Measurements from ENCODE around the gene TCHP.
"Not testable (repeated sequence)": the region's sequence is repeated elsewhere in the genome, so short reads cannot be mapped to it uniquely, and the experiment has no call there.

TCHP gene

DNA sequence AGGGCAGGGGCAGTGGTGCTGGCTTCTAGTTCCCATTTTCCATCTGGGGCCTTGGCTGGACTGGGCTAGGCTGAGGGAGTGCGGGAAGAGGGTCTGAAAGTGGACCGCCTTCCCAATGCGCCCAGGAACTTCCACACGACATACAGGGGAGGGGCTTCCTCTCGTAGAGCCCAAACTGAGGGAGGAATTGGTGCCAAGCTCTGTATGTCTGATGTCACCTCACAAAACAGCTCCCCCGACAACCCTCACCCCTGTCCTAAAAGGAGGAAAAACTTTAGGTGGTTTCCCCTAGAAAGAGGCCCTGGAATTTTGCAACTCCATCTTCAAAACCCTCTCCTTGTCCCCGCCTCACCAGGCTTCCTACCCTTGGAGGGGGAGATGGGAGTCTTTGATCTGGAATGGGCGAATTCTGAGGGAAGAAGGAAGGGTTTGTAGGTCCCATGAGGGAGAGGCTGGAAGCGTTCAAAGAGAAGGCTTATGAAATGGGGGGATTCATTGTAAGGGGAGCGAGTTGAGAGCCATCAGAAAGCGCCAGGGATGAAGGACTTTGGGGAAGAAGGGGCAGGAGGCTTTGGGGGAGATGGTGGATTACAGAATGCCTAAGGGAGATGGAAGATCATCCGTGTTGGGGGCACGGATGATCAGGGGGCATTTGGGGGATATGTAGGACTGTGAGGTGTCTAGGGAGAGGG lies 20.6 kb upstream of the TCHP start:
- peak in 1 of 2 donors; percentile 28 for DNase-seq

DNA sequence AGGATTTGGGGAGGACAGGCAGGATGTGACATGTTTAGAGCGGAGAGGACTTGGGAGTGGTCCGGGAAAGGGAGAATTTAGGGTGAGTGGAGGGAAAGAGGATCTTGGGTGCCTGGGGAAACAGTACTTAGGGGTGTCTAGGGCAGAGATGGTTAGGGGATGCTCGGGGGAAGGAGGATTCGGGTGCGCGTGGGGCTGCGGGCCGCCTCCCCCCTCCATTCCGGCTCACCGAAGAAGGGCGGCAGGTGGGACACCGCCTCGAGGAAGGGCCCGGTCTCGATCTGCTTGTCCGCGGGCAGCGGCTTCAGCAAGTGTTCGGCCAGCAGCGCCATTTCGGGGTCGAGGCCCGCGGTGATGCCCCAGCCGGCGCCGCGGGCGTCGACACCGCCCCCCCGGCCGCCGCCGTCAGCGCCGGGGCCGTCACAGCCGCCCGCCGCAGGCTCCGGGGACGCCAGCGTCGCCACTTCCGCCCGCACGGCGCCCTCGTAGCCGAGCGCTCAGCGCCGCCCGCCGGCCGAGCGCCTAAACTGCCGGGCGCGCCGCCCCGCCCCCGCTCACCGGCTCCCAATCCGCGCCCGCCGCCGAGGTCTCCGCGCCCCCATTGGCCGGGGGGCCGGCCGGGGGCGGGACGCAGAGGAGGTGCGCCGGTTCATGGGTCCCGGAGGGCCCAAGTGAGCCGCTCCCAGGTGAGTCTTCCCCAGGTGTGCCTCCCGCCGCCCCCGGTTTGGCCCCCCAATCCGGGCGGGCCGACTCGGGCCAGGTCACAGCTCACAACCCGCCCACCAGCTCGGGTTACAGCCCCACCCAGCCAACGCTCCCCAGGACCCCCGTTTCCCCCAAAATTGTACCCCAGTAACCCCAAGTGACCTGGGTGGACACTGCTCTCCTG lies 19.8 kb upstream of the TCHP start, which contains the start of gene GLTP:
Gene GLTP, minus strand, starts transcription at position 499 of the 889 bp plus-strand sequence. Its CDS starts 167 bp downstream, at position 332.
- DNase-seq, result peak; percentile 88 to 94

DNA sequence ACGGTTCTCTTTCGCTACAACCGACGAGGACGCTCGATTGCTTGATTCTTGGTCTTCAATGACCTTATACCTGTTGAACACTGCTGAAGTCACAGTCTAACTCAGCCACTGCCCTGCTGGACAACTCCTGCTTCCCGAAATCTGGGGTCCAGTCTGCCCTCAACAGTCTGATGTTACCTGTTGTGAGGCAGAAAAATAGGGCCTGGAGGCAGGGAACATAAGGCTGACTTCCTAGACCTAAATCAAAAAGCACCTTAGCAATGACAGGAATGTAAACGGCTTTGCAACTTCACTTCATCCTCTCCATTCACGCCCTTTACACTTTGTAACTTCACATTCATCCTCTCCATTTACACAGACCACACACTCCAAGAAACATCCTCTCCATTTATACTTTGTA lies 19.1 kb upstream of the TCHP start:
- DNase-seq, result no peak

DNA sequence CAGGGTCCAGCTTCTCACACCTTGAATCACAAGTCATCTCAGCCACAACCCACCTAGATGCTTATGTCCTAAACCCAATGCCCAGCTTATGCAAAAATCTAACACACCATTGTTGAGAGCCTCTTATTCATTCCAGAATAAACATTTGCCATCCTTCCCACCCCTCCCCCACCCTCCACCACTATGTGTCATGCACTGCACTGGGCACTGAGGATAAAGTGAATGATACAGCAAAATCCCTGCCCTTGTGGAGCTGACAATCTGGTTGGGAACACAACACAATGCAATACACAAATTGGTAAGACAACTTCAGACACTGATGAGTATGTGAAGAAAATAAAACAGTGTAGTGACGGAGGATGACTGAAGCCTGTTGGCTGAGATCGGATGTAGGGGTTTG lies 18.3 kb upstream of the TCHP start:
- DNase-seq, result no peak

DNA sequence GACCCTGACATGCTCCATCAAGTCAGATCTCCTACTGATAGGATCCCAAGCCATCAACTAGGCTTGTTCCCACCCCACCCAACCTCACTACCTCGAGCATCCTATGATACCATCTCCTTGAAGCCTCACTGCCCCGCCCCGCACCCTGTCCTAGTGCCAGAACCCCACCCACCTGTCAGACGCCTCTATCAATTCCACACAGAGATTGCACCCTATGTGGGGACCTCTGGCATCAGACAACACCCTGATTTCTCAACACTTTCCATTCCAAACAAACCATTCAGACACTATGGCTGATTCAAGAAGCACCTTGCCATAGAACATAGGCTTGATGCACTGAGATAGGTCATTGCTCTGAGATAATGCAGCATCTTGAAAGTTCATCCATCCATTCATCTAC lies 16.6 kb upstream of the TCHP start:
- DNase-seq, result no peak

DNA sequence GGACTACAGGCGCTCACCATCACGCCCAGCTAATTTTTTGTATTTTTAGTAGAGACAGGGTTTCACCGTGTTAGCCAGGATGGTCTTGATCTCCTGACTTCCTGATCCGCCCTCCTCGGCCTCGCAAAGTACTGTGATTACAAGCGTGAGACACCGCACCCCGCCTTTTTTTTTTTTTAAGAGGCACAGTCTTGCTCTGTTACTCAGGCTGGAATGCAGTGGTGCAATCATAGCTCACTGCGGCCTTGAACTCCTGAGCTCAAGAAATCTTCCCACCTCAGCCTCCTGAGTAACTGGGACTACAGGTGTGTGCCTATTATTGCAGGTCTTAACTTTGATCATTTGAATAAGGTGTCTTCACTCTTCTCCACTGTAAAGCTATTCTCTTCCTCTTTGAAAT lies 14.5 kb upstream of the TCHP start:
- DNase-seq, result no peak

DNA sequence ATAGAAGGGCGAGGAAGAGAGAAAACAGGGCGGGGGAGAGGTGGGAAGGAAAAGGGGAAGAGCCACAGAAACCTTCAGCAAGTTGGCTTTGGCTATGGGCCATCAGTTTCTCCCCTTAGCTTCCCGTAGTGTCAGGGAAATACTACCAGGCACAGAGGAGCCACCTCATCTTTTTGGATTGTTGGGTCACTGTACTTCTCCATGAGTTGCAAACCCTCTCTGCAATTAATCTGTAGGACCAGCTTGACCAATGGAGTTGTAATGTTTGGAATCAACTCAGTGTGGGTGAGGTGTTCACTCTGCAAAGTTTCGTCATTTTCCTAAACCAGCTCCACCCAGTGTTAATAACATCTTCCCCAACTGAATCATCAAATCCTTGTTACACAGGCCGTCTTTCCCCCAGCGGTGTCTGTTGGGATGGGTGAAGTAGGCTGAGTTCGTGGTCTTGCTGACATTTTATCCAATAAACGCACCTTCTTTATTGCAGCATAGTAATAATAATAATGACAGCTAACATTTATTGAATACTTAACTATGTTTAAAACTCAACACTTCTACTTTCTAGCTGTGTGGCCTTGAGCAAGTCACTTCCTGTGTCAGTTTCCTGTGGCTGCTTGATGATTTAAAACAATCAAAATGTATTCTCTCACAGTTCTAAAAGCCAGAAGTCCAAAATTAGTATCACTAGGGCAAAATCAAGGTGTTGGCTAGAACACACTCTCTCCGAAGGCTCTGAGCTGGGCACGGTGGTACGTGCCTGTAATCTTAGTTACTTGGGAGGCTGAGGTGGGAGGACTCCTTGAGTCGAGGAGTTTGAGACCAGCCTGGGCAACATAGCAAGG lies 11.7 kb upstream of the TCHP start:
- DNase-seq, result peak; percentile 36 to 61

DNA sequence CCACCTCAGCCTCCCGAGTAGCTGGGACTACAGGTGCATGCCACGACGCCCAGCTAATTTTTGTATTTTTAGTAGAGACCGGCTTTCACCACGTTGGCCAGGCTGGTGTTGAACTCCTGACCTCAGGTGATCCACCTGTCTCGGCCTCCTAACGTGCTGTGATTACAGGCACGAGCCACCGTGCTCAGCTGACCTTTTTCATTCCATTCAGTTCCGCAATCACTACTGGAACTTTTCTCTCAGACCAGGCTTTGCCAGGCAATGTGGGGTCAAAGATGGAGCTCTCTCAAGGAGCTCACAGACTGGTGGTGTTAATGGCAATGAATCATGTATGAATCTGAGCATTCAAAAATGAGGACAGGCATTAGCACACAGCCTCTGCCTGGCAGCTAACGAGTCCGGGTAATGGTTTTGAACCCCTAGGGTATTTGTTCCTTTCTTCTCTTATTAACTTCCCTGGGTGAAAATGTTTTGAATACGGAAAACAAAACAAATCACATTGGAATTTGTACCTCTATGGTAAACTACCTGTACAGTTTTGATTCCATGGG lies 9.4 kb upstream of the TCHP start:
- DNase-seq, result no peak

DNA sequence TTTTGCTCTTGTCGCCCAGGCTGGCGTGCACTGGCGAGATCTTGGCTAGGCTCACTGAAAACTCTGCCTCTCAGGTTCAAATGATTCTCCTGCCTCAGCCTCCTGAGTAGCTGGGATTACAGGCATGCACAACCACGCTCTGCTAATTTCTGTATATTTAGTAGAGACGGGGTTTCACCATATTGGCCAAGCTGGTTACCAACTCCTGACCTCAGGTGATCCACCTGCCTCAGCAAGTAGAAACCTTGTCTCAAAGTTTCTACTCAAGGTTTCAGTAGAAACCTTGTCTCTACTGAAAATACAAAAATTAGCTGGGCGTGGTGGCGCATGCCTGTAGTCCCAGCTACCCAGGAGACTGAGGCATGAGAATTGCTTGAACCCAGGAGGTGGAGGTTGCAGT lies 8.3 kb upstream of the TCHP start:
- DNase-seq, result not testable (repeated sequence)

DNA sequence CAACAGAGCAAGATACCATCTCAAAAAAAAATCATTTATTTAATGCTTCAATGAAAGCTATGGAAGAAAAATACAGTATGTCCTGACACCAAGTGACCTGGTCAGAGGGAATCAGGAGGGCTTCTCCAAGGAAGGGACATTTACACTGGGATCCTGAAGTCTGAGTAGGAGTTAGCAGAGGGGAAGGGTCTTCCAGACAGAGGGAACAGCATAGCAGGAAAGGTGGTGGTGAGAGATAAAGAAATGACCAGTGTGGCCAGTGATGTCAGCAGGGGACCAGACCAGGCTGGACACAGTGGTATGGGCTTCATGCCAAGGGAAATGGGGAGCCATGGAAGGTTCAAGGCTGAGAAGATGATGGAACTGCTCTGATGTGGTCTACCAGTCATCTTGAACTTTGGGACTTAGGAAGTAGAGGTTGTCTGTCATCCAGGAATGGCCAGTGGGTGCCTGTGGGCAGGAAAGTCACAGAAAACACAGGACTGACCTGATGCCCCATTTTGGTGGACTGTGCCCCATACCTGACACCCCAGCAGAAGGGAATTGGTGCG lies 7.8 kb upstream of the TCHP start:
- DNase-seq, result no peak

DNA sequence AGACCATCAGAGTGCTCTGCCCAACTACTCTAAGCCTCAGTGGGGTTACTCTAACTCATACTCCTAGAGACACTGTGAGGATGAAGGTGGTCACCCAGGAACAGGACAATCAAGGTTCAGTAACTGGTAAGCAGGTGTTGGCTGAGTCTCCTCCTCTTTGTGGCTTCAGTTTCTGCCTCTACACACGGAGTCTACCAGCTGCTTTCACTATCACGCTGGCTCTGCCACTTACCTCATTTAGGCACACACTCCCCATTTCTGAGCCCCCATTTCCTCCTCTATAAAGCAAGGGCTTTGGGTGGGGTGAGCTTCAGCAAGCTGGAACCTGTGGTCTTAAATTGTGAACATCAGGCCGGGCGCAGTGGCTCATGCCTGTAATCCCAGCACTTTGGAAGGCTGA lies 7.3 kb upstream of the TCHP start:
- peak; percentile 18 to 44 for DNase-seq

DNA sequence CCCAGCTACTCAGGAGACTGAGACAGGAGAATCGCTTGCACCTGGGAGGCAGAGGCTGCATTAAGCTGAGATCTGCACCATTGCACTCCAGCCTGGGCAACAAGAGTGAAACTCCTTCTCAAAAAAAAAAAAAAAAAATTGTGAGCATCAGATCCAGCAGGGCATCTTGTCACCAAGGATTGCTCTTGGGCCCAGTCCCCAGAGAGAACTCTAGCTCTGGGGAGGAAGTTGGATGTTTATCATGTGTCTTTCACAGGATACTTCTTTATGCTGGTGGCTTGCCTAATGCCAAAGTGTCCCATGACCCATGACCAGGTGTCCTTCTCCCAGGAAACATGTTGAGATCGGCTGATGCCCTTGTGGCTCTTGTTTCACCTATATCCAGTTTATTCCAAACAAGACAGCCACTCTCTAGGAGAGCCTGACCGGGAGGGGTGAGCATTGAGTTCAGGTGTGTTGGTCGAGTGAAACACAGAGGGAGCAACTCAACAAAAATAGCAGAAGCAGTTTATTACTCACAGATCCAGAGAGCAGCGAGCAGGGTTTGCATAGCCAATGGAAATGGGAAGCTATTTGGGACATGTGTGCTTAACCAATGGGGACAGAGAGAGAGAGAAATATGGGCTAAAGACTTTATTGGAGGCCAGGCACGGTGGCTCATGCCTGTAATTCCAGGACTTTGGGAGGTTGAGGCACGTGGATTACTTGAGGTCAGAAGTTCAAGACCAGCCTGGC lies 6.6 kb upstream of the TCHP start:
- DNase-seq, result no peak

DNA sequence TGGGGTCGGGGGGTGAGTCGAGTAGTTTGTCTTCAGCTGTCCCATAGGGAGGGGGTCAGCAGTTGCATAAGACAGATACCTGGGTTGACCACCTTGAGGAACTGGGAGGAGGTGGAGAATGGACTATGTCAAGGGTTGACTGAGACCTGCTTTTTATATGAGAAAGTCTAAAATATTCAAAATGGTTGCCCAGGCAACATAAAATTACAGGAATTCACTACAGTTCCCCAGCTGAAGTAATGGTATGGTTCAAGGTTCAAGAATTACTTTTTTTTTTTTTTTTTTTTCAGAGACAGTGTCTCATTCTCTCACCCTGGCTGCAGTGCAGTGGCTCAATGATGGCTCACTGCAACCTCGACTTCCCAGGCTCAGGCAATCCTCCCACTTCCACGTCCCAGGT lies 5.1 kb upstream of the TCHP start:
- DNase-seq, result no peak

DNA sequence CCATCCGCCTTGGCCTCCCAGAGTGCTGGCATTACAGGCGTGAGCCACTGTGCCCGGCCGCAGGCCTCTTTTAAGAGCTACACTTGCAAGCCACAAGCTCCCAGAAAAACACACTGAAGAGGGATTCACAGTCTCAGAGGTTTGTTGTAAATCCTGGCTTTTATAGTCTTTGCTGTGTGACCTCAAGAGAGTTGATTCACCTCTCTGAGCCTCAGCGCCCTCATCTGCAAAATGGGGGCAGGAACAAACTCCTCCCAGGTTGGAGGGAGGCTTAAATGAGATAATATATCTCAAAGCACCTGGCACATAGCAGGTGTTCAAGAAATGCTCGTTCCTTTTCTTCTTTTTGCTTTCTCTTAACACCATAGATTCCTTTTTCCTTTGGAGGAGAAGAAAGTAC lies 3.9 kb upstream of the TCHP start:
- DNase-seq, result no peak

DNA sequence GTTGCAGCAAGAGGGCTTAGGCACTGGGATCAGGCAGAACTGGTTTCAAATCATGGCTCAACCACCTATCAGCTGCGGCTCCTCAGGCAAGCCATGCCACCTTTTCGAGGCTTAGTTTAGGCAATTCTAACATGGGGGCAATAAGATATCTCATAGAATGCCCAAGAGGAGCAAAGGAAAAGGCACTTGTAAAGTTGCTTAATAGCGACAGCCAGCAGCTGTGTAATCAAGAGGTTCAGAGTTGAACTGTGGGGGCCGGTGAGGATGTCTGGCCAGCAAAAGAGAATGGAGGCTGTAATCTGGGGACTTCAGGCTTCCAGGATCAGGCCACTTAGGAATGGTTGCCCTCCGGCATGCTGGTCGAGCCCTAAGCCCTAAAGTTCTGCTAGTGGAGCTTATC lies 3.0 kb upstream of the TCHP start:
- DNase-seq, result no peak

DNA sequence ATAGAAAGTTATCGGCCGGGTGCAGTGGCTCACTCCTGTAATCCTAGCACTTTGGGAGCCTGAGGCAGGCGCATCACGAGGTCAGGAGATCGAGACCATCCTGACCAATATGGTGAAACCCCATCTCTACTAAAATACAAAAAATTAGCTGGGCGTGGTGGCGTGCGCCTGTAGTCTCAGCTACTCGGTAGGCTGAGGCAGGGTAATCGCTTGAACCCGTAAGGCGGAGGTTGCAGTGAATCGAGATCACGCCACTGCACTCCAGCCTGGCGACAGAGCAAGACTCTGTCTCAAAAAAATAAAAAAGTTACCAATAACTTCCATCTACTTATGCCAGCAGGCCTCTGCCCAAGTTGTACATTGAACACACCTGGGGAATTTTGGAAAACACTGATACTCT lies 729 bp upstream of the TCHP start:
- DNase-seq, result not testable (repeated sequence)

DNA sequence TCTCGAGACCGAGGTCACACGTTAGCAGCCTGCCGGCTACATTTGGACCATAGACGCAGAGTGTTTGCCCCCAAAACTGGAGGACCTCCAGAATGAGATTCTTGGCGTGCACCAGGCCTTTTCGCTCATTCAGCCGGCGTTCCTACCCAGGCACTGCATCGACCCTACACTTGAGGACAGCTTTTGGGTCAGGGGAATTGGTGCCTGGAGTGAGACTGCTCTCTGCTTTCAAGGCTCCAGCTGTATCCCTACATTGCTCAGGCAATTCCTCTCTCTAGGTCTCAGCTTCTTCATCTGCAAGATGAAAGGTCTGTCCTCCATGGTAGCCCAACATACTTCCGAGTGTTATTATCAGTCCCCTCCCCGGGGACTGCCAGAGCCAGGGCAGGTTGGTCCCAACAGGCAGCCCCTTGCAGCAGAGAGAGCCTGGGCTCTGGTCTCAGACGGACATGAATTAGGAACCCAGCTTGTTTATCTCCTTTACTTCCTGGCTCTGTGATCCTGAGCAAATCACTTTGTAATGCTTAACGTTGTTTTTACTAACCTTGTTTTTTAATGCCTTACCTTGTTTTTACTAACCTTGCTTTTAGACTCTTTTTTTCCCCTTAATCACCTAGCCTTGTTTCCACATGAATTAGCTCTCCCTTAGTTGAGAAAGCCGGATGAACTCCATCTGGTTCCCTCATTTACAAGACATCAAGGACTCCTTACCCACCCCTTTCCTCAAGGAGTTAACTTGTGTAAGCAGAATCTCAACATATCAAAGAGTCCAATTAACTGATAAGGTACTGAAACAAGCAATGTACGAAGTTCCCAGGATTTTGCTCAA lies 892 bp downstream of the TCHP start:
- DNase-seq, result no peak

DNA sequence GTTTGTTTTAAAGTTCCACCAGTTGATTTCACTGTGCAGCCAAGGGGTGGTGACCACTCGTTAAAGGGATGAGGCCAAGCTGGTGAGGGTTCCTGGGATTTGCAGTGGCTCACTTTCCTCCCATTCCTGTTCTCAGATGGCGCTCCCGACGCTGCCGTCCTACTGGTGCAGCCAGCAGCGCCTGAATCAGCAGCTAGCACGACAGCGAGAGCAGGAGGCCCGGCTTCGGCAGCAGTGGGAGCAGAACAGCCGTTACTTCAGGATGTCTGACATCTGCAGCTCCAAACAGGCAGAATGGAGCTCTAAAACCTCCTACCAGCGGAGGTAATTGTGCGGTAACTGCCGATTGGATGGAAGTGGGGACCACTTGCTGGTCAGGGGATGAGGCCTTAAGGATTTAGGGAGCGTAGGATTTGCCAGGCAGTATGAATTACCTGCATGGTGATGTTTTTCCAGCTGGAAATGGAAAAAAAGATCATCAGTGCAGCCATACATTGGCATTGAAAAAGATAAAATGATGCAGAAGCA lies 2.9 kb downstream of the TCHP start:
- DNase-seq, result no peak

DNA sequence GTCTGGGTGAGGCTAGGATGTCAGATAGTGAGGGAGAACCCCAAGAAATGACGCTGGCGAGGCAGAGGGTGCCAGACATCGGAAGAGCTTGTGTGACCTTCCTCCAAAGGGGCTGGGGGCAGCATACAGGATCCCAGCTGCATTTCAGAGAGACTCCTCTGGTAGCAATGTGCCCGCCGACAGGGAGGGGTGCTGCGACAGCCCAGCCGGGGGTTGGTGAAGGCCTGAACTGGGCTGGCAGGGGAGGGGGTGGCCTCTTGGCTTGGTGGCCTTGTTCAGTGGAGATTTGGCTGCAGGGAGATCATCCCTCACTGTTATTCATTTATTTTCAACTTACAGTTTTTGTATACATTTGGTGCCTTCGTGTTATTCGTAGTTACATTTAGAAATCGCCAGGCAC lies 5.2 kb downstream of the TCHP start:
- DNase-seq, result no peak

DNA sequence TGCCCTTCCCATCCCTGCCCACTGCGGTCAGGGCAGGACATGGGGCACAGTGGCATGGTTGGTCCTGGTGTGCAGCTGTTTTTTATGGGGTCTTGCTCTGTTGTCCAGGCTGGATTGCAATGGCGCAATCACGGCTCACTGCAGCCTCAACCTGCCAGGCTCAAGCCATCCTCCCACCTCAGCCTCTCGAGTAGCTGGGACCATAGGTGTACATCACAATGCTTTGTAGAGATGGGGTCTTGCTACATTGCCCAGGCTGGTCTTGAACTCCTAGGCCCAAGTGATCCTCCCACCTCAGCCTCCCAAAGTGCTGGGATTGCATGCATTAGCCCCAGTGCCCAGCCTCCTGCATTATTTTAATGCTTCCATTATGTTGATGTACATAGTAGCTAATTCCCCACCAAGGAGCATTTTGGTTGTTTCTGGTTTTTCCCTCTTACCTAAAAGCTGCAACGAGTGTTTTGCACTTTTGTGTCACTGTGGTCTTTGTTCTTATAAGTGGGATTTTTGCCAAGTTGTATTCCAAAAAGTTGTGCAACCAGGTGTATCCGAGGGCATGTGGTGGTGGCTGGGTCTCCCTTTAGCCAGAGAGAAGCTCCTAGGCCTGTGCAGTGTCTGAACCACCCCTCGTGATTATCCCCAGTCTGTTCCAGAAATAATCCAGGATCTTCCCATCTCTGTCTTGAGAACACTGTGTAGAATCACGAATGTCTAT lies 10.3 kb downstream of the TCHP start:
- no peak for DNase-seq
